IPS-18c (cell line): ENCODE measurements around the gene MOB3C.
A peak's percentile ranks its signal among the peaks of the same experiment; 100 is the strongest.

ENCODE experiments used
- H3K4me3 ChIP-seq: 2 replicates; pipeline ENCODE4 v1.7.0; 2013; ENCODE audit warnings: low read depth, mild to moderate bottlenecking, low read length, moderate library complexity; ENCODE audit not compliant: insufficient read depth
- H3K9me3 ChIP-seq: one replicate; pipeline ENCODE4 v1.6.1; 2013; ENCODE audit warnings: mild to moderate bottlenecking, low read length, moderate library complexity; ENCODE audit not compliant: control insufficient read depth, insufficient read depth

MOB3C gene

DNA sequence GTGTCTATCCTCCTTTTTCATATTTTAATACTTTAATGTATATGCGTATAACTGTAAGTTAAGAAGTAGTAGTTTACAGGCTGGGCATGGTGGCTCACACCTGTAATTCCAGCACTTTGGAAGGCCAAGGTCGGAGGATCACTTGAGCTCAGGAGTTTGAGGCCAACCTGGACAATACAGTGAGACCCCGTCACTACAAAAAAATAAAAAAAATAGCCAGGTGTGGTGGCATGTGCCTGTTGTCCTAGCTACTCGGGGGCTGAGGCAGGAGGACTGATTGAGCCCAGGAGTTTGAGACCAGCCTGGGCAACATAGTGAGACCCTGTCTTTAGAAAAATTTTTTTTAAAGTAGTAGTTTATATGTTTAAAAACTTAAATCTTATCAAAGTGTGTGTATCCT, 29.2 kb upstream of the MOB3C start:
- H3K4me3 ChIP-seq, result no peak overlapping the region
- H3K9me3 ChIP-seq, result no peaks in the 10 kb centered on the region

DNA sequence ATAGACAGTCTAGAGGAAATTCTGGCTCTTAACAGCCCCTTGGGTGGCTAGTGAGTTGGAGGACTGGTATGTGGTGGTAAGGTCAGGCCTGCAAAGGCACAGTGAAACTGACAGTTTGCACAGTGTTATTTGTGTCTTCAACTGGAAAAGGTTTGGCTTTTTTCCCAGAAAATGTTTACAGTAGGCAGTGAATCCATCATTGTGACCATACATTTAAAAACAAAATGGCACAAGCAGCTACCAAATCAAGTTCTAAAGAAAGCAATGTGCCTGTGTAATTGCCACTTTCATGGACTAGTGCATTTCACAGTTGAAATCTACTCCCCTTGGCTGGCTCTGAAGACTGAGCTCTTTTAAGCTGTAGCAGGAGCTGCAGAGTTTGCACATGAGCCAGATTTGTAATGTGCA, 26.8 kb upstream of the MOB3C start:
- no peak overlapping the region for H3K4me3 ChIP-seq
- H3K9me3 ChIP-seq, result no peaks in the 10 kb centered on the region

GRCh38 chr1:46642115-46642680, 25.6 kb upstream of the MOB3C start:
- no peaks in the 10 kb centered on the region for H3K9me3 ChIP-seq
- H3K4me3 ChIP-seq, result no peak overlapping the region

- Histone ChIP-seq H3K9me3 (no peaks in the 10 kb centered on the region), H3K4me3 (no peak overlapping the region)
These were observed 22.9 kb upstream of the MOB3C start for GRCh38 chr1:46639547-46639946.

DNA sequence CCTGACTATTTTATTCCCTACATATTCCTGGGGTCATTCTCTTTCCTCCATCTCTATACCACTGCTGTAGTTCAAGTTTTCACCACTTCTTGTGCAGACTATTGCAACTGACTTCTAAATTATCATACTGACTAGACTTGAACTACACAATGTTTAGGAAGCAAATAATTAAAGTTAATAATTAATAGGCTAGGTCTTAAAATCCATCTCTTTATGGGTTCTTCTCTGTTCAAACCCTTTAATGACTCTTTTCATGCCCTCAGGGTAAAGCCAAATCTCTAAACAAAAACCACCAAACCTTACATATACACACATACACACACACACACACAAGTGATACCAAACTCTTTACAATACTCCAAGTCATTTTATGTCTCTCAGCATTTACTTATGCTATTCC, 22.3 kb upstream of the MOB3C start:
- Histone ChIP-seq H3K4me3 (no peak overlapping the region), H3K9me3 (no peaks in the 10 kb centered on the region)

- H3K4me3 ChIP-seq, result no peak overlapping the region
- H3K9me3 ChIP-seq, result no peaks in the 10 kb centered on the region
These were observed 21.0 kb upstream of the MOB3C start for GRCh38 chr1:46637444-46638083.

- no peaks in the 10 kb centered on the region for H3K9me3 ChIP-seq
- H3K4me3 ChIP-seq, result no peak overlapping the region
These were observed 18.6 kb upstream of the MOB3C start for GRCh38 chr1:46635205-46635604.

DNA sequence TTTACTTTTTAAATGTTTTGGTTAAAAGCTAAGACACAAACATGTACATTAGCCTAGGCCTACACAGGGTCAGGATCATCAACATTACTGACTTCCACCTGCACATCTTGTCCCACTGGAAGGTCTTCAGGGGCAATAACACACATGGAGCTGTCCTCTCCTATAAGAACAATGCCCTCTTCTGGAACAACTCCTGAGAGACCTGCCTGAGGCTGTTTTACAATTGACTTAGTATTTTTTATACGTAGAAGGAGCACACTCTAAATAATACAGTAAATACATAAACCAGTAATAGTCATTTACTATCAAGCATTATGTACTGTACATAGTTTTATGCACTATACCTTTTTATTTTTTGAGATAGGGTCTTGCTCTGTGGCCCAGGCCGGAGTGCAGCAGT, 14.1 kb upstream of the MOB3C start:
- Histone ChIP-seq H3K9me3 (no peaks in the 10 kb centered on the region), H3K4me3 (no peak overlapping the region)

DNA sequence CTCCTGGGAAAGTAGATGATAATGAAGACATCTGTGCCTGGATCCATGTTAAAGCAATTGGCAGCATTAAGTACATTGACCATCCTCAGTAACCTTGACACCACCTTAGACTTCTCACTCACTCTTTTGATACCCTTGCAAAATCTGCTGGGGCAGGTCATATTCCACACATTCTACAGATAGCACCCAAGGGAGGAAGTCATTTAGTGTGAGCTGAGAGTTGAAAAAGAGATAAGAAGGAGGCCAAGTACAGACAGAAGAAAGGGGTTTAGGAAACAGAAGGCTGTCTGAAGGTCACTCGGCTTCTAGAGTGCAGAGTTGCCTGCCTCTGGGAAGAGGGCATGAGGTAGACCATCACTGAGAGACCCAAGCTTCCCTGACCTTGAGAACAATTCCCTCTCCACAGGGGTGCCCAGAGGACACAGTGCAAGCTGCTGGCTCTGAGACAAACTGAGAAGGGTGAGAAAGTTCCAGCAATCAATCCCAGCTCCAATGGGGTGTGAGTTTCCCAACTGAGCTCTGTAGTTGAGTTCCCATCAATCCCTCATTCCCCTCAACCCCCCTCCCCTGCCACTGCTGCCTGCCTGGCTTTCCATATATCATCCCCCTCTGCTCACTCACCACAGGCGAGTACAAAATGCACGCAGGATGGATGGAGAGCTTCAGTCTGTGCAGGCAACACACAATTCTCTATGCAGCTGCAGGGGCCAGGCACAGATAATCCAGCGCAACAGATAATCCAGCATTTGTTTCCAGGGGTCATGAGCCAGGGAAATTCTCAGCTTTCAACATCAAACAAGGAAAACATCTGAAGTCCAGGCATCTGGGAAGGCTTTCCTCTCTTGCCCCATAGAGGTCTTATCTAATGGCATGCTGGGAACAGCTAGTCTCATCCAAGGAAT, 7.4 kb upstream of the MOB3C start:
- no peak overlapping the region for H3K4me3 ChIP-seq

DNA sequence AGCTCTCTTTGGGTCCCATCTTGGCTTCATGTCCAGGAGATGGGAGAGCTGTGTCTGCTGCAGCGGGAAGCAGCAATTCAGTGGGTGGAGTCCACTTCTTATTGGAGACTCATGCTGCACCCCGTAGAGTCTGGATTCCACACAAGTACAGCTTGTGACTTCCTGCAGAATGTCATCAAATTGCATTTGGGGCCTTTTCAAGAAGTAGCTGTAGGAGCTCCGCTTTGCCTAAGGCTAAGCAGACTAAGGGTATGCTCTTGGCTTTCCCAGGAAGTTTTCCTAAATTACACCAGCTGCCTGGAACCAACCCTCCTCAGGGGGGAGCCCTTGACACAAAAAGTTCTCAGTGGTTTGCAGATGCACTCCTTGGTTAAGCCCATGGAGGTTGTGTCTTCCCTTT, 5.7 kb upstream of the MOB3C start:
- Histone ChIP-seq H3K4me3 (no peak overlapping the region), H3K9me3 (no peaks in the 10 kb centered on the region)

More for the DNA sequence above, 7.4 kb upstream of the MOB3C start:
- no peaks in the 10 kb centered on the region for H3K9me3 ChIP-seq

- Histone ChIP-seq H3K4me3 (no peak overlapping the region), H3K9me3 (no peaks in the 10 kb centered on the region)
These were observed 5.3 kb upstream of the MOB3C start for GRCh38 chr1:46621930-46622329.

DNA sequence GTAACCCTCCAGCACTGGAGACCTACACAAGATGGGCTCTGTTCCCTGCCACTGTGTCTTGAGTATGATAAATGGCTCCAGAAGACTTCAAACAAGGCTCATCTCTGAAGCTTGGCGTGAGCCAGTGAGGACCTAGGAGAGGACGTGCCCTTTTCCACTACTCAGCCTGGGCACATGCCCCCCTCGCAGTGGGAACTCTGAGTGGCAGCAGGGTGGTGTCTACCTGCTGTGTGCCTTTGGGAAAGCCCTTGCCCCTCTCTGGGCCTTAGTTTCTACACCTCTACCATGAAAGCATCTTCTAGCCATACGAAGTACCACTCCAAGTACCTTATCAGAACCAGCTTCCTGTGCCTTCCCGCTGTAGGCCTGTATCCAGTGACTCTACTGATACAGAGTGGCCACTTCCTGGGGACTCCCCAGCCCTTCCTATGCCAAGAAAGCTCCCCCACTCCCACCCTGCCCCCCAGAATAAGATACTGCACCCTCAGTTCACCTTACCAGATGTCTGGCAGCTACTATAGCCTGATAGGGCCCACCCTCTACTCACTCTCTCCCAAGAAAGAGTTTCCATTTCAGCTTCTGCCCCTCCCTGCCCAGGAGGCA, 3.1 kb upstream of the MOB3C start:
- no peak overlapping the region for H3K4me3 ChIP-seq
- H3K9me3 ChIP-seq, result no peaks in the 10 kb centered on the region

DNA sequence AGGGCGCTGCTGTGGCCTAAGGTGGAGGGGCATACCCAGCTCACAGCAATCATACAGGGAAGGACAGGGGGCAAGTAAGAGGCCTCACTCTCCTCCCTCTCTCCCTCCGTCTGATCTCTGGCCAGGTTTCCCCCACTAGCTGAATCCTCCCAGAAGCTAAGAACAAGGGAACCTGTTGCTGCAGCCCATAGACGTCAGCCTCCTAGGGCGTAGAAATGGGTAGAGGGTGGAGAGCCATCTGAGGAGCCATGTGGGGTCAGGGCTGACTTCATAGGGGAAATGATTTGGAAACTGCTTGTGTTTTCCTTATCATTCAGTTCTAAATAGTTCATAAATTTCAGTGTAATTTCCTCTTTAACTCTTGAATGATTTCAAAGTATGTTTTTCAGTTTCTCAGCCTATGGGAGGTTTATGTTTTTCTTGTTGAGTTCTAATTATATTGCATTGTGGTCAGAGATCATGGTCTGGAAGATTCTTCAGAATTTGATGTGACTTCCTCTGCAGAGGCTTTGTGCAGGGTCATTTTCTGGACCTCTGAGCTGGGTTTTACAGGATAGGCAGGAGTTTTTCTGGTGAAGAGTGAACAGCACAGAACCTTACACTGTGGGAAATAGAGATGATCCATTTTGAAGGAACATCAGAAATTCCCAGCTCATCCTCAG, 2.3 kb upstream of the MOB3C start:
- no peak overlapping the region for H3K4me3 ChIP-seq
- no peaks in the 10 kb centered on the region for H3K9me3 ChIP-seq

- H3K4me3 ChIP-seq, result no peak overlapping the region
- H3K9me3 ChIP-seq, result no peaks in the 10 kb centered on the region
These were observed 1.2 kb upstream of the MOB3C start for GRCh38 chr1:46617833-46618232.

DNA sequence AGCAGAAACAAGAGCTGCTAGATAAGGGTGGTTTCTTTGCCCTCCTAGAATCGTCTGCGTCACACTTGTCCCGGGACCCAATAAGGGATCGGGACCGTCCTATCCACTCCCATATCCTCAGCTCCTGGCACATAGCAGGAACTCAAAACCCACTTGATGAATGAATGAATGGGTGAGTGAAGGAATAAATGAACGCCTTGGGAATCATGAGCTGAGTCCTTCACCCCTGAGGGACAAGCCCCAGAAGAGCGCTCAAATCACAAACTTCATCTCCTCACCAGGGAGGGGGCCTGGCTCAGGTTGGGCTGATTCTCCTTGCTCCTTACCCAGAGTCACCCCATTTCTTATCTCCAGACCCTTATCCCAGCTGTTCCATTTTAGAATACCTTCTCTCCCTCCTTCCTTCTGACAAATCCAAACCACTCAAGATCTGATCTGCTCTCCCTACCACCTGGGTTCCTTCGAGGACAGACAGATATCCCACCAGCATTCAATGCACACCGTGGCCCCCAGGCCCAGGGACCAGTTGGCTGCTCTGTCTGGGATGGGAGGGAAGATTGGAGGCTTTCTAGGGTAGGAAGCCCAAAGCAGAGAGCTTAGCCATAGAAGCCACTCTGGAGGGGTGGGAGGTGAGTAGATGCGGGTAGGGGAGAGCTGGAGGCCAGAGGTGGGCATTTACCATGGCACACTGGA, 643 bp upstream of the MOB3C start:
- Histone ChIP-seq H3K4me3 (peak overlapping the region; percentile 71; the same call in 1 of the 2 replicates), H3K9me3 (no peaks in the 10 kb centered on the region)

DNA sequence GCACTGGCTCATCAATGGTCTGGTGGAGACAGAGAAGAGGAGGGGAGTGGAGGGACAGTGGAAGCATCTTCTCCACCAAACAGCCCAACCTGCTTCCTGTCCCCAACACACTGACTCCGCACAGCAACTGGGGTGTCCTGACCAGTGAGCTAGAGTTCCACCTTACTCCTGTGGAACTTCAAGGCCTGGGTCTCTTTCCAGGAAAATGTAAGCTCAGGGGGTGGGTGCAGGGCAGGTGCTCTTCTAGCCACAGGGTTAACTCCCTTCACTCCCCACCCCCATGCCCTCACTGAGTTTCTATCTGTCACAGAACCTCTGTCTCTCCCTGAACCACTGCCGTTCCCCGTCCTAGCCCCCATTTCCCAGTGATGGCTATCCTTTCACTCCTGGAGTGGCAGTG, 876 bp downstream of the MOB3C start:
- Histone ChIP-seq H3K9me3 (no peaks in the 10 kb centered on the region), H3K4me3 (no peak overlapping the region; the same call in 1 of the 2 replicates)

DNA sequence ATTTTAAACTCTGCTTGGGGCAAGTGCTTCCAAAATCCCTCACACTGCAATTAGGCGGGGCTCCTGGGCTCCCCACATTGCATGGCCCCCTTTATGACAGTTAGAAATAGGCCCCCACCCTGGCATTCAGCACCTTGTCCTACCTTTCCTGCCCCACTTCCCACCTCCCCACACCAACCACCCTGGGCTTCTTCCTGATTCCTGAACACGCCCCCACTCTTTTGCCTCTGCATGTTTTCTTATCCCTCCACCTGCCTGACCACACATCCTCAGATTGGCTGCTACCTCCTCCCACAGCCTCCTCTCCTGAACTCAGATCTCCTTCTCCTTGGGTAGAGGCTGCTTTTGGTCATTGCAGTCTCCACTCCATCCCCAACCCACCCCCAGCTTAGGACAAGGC, 1.5 kb downstream of the MOB3C start:
- H3K4me3 ChIP-seq, result no peak overlapping the region
- H3K9me3 ChIP-seq, result no peaks in the 10 kb centered on the region
